Astrocyte of the cerebellum (primary cell): Measurements from ENCODE around the gene SRSF1.
A peak's percentile ranks its signal among the peaks of the same experiment; 100 is the strongest.

Source experiments
- DNase-seq: peaks from one replicate; pipeline ENCODE4 v3.0.0-alpha.2; 2011; ENCODE audit warnings: low read depth
- H3K4me3 ChIP-seq: 2 replicates; pipeline ENCODE4 v1.5.1; 2011; ENCODE audit warnings: mild to moderate bottlenecking, low read depth, low read length, moderate library complexity
- CTCF ChIP-seq: IDR thresholded peaks from 2 replicates; pipeline ENCODE4 v1.5.1; 2012; ENCODE audit warnings: low read length, low read depth, moderate library complexity, mild to moderate bottlenecking; ENCODE audit errors: missing control alignments
- in situ Hi-C: cut with HindIII; loops from 2 replicates; pipeline ENCODE4 v1.10.0; 2017; ENCODE audit warnings: low sequenced_read_pairs

SRSF1 gene

DNA sequence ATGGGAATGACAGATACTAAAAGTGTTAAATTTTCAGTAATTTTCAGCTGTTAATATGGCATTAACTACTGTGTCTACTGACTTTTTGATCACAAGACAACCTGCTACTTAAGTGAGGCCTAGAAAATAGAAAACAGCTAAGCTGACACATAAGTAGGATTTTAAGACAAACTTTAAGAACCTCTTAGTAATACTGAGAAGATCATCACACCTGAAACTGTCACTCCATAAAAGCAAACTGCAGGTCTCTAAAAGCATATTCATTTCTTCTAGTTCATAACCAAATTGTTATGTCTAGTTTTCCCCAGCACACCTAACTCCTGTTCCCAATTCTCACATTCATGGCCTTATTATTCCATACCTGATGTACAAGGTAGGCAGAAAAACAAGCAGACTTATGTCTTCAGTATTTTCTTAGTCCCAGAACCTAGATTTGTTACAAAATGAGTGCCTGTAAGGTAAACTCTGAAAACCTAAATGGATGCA lies 8.0 kb downstream of the SRSF1 start:
- in situ Hi-C loops: no loop called here
- DNase-seq: no peak
- TF ChIP-seq CTCF: no peak
- no peak overlapping the region for H3K4me3 ChIP-seq

DNA sequence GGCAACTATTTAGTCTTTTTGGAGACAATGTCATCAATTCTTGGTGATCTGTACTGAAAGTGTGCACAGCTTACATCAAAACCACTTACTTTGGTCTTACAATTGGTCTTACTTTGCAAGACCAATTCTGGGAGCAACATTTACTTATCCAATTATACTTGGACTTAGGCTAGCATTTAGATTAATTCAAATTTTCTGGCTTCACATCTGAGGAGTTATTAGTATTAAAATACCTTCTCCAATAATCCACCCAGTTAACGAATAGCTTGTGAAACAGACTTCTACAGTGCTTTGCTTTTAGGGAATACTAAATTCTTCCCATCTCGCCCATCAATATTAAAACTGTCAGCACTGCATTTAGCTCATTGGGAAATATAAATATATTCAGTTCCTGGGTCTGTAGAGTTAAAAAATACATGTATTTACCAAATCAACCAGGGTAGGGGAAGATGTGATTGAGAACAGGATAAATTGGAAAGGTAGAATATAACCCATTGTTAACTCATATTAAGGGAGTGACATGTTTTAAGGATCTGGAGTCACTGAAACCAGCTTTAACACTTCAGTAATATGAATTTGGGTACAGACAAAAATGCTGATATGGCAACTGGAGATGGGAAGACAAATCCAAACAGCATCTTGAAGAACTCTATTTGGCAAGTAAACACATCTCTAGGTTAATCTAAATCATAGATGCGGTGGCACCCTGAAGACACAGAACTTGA lies 9.8 kb downstream of the SRSF1 start:
- in situ Hi-C loops: no loop called here
- TF ChIP-seq CTCF: no peak

GRCh38 chr17:57995076-57995956 lies 11.7 kb downstream of the SRSF1 start:
- H3K4me3 ChIP-seq: no peak overlapping the region
- in situ Hi-C loops: no loop called here
- DNase-seq: peak; percentile 70
- peak; percentile 64 for TF ChIP-seq CTCF

More for the DNA sequence above, 9.8 kb downstream of the SRSF1 start:
- H3K4me3 ChIP-seq: no peak overlapping the region
- DNase-seq: no peak

GRCh38 chr17:57994436-57994835 lies 12.6 kb downstream of the SRSF1 start:
- TF ChIP-seq CTCF: no peak
- DNase-seq: no peak
- in situ Hi-C loops: loop anchor here (5.0 kb wide), 1 partner anchor 137 kb away; no protein-coding TSS in a partner anchor
- no peak overlapping the region for H3K4me3 ChIP-seq

GRCh38 chr17:57993471-57994365 lies 13.3 kb downstream of the SRSF1 start:
- TF ChIP-seq CTCF: no peak
- in situ Hi-C loops: loop anchor here (5.0 kb wide), 1 partner anchor 136 kb away; no protein-coding TSS in a partner anchor
- no peak overlapping the region for H3K4me3 ChIP-seq
- DNase-seq: no peak

- no peak for DNase-seq
- no peak for TF ChIP-seq CTCF
- no peak overlapping the region for H3K4me3 ChIP-seq
- in situ Hi-C loops: loop anchor here (5.0 kb wide), 1 partner anchor 134 kb away; no protein-coding TSS in a partner anchor
Observed at GRCh38 chr17:57991537-57991936, 15.5 kb downstream of the SRSF1 start.
